Measurements from ENCODE around the gene CIAO3. TPM values are rescaled to one million over a fixed set of nuclear protein-coding genes. Genes with fewer than 3 reads are reported as not detected.
A peak's percentile ranks its signal among the peaks of the same experiment; 100 is the strongest.

Gene CIAO3
- total RNA-seq, 1 donor from 2014 or later, result 33.2 TPM

DNA sequence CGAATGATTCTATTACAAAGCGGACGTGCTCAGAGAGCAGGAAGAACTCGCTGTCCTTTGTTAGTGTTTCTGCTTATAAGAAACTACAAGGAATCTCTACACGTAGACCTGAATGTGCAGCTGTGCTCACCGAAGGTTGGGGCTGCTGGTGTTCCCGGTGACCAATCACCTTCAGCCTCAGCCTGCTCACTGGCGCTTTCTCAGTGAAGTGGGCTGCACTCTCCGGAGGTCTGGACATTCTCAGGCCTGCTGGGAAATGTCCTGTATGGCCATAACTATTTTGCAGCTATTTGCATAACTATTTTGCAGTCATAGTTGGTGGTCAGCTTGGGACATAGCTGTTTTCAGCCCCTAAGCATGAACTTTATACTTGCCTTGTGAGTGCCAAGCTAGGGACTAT, 9.7 kb upstream of the CIAO3 start:
- H3K27me3 ChIP-seq (ENCODE audit: control insufficient read depth, insufficient read depth, low read length), result peaks cover 4% of the 10 kb centered on the region
- FAIRE-seq (peak; percentile 60), DNase-seq (ENCODE audit: low read depth) (no peak)
- H3K36me3 ChIP-seq (ENCODE audit: control insufficient read depth, insufficient read depth, low read length), result no peaks in the 10 kb centered on the region
- TF ChIP-seq, protein P1, sequence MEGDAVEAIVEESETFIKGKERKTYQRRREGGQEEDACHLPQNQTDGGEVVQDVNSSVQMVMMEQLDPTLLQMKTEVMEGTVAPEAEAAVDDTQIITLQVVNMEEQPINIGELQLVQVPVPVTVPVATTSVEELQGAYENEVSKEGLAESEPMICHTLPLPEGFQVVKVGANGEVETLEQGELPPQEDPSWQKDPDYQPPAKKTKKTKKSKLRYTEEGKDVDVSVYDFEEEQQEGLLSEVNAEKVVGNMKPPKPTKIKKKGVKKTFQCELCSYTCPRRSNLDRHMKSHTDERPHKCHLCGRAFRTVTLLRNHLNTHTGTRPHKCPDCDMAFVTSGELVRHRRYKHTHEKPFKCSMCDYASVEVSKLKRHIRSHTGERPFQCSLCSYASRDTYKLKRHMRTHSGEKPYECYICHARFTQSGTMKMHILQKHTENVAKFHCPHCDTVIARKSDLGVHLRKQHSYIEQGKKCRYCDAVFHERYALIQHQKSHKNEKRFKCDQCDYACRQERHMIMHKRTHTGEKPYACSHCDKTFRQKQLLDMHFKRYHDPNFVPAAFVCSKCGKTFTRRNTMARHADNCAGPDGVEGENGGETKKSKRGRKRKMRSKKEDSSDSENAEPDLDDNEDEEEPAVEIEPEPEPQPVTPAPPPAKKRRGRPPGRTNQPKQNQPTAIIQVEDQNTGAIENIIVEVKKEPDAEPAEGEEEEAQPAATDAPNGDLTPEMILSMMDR (IDR thresholded peaks at IDR 0.05; ENCODE audit: insufficient read depth, low read length, severe bottlenecking), result no peak
- no peak overlapping the region for H3K4me3 ChIP-seq (ENCODE audit: low read depth, low read length)

DNA sequence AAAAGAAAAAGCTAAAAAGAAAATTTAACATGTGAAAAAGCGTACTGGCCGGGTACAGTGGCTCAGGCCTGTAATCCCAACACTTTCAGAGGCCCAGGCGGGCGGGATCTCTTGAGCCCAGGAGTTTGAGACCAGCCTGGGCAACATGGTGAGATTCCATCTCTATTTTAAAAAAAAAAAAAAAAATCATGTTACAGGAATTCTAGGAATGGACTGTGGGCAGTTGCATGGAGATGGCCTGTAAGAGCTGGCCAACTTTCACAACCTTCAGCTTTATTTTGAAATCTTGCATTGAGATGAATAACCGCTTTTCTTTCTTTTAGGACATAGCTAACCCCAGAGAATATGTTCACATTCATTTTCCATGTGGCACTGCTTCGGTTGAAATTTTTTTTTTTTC, 8.2 kb upstream of the CIAO3 start:
- no peaks in the 10 kb centered on the region for H3K36me3 ChIP-seq (ENCODE audit: control insufficient read depth, insufficient read depth, low read length)
- peaks cover 4% of the 10 kb centered on the region for H3K27me3 ChIP-seq (ENCODE audit: control insufficient read depth, insufficient read depth, low read length)
- TF ChIP-seq, protein P1 (IDR thresholded peaks at IDR 0.05; ENCODE audit: insufficient read depth, low read length, severe bottlenecking), result no peak
- no peak overlapping the region for H3K4me3 ChIP-seq (ENCODE audit: low read depth, low read length)
- DNase-seq (ENCODE audit: low read depth), result no peak
- no peak for FAIRE-seq

GRCh38 chr16:747978-748746, 7.4 kb upstream of the CIAO3 start:
- H3K36me3 ChIP-seq (ENCODE audit: control insufficient read depth, insufficient read depth, low read length), result no peaks in the 10 kb centered on the region
- FAIRE-seq, result no peak
- TF ChIP-seq, protein P1 (IDR thresholded peaks at IDR 0.05; ENCODE audit: insufficient read depth, low read length, severe bottlenecking), result no peak
- H3K27me3 ChIP-seq (ENCODE audit: control insufficient read depth, insufficient read depth, low read length), result peaks cover 4% of the 10 kb centered on the region
- DNase-seq (ENCODE audit: low read depth), result no peak
- no peak overlapping the region for H3K4me3 ChIP-seq (ENCODE audit: low read depth, low read length)

GRCh38 chr16:746637-747036, 5.8 kb upstream of the CIAO3 start:
- DNase-seq (ENCODE audit: low read depth) (no peak), FAIRE-seq (no peak)
- Histone ChIP-seq H3K4me3 (ENCODE audit: low read depth, low read length) (no peak overlapping the region), H3K36me3 (ENCODE audit: control insufficient read depth, insufficient read depth, low read length) (no peaks in the 10 kb centered on the region), H3K27me3 (ENCODE audit: control insufficient read depth, insufficient read depth, low read length) (peaks cover 1% of the 10 kb centered on the region)
- TF ChIP-seq, protein P1 (IDR thresholded peaks at IDR 0.05; ENCODE audit: insufficient read depth, low read length, severe bottlenecking), result no peak

DNA sequence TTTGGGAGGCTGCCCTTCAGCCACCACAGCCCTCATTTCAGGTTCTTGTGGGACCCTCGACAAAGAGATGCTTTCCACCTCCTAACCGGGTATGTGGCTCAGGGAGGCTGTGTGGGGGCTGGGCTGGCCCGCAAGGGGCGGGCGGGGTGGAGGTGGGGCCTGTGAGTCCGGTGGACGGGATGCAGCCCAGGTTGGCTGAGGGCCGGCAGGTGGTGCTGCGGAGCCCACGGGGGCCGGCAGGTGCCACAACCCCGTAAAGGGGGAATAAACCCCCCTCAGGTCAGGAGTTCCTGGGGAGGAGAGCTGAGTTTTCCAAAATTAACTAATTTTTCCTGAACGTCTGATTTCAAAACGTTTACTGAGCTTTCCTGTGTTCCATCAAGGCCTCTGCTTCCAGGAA, 4.9 kb upstream of the CIAO3 start:
- Histone ChIP-seq H3K36me3 (ENCODE audit: control insufficient read depth, insufficient read depth, low read length) (no peaks in the 10 kb centered on the region), H3K27me3 (ENCODE audit: control insufficient read depth, insufficient read depth, low read length) (no peaks in the 10 kb centered on the region), H3K4me3 (ENCODE audit: low read depth, low read length) (no peak overlapping the region)
- no peak for DNase-seq (ENCODE audit: low read depth)
- TF ChIP-seq, protein P1 (IDR thresholded peaks at IDR 0.05; ENCODE audit: insufficient read depth, low read length, severe bottlenecking), result peak; percentile 76
- FAIRE-seq, result no peak

Data from bronchial epithelial cell (primary cell).